ENCODE measurements around the gene BCL7C. TPM values are rescaled to one million over a fixed set of nuclear protein-coding genes. Genes with fewer than 3 reads are reported as not detected.
A peak's percentile ranks its signal among the peaks of the same experiment; 100 is the strongest.

BCL7C gene
- total and polyA plus RNA-seq, 2 of the 8 experiments (the other 6 are each of a cell fraction or from before 2014, with no cell fraction given), result 8.6 to 17.2 TPM

DNA sequence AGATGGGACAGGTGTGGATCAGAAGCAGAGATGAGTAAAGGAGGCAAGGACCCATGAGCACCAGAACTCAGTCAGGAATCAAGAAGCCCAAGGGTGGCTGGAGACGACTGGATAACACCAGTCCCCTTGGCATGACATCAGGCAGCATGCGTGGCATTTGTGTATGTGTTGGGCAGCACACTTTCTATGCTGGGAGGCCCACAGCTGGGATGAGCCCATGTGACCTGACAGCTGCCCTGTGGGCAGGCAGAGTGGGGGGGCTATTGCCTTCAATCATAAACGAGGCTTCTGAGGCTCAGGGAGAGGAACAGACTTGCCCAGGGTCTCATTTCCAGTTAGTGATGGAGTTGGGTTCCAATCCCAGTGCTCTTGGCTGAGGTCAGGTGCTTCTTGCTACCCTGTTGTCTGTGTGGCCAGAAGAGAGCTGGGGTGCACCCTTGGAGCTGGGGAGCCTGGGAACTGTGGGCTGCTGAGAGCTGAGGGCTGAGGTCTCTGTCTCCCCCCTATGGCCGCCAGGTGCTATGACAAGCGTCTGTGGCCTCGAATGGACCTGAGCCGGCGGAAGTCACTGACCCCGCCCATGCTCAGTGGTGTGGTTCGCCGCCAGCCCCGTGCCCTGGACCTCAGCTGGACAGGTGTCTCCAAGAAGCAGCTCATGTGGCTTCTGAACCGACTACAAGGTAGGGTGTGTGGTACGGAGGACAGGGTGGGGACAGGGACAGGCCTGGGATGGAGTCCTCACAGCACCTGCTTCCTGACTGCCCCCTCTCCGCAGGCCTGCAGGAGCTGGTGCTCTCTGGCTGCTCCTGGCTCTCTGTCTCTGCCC, 47.9 kb upstream of the BCL7C start:
- ChIA-PET POLR2A (ENCODE audit: partially characterized antibody) (interaction anchor here (0.6 to 12.0 kb wide), 11 partner anchors 8 to 196 kb away, joined by 3 to 105 read pairs (median 4); partner anchors contain the start of genes FBXL19, KAT8, ORAI3 and SETD1A), CTCF (ENCODE audit: partially characterized antibody) (interaction anchor here (0.6 to 4.5 kb wide), 30 partner anchors 8 to 553 kb away, joined by 3 to 33 read pairs (median 4); partner anchors contain the start of gene STX4)
- no peak overlapping the region for H4K91ac ChIP-seq (replicated peaks; ENCODE audit: insufficient read length, low read length)
- DNase-seq (ENCODE audit: low read depth in 1 of 2, low spot score in 2 of 2), result peak in 1 of 2 experiments; percentile 87
- 0 out of 8 replicates have a peak overlapping the region, but pooled peaks of 2 of the 4 experiments have one; percentile 1 to 10 for H3K4me3 ChIP-seq (ENCODE audit: extremely low read depth in 1 of 4, insufficient read depth in 2 of 4, low read depth in 3 of 4, low read length in 4 of 4)
- peaks cover 11 to 28% (median 14%) of the 10 kb centered on the region in 4 experiments; a peak in 7 of 8 replicates for H3K36me3 ChIP-seq (ENCODE audit: control insufficient read depth in 2 of 4, insufficient read depth in 4 of 4, low read length in 3 of 4)
- H3K23me2 ChIP-seq (ENCODE audit: low read depth, low read length), result no peaks in the 10 kb centered on the region
- H3K79me2 ChIP-seq (ENCODE audit: control insufficient read depth in 1 of 2, insufficient read depth in 2 of 2, low read length in 2 of 2), result no peaks in the 10 kb centered on the region; a peak in 1 of 4 replicates
- H3K4me1 ChIP-seq (replicated peaks in 1 of 4; ENCODE audit: control insufficient read depth in 3 of 4, insufficient read depth in 4 of 4, low read length in 3 of 4), result peaks cover 0 to 13% (median 8%) of the 10 kb centered on the region in 4 experiments; a peak in 6 of 7 replicates
- H2BK5ac ChIP-seq (ENCODE audit: low read depth, low read length), result peak overlapping the region; percentile 48; the same call in 1 of the 2 replicates
- no peak overlapping the region; the same call in 1 of the 2 replicates for H2BK12ac ChIP-seq (ENCODE audit: low read depth, low read length)
- no peak overlapping the region for H2BK15ac ChIP-seq (ENCODE audit: low read length)
- H4K8ac ChIP-seq (ENCODE audit: extremely low read depth, insufficient read depth, low read length), result no peak overlapping the region
- no peaks in the 10 kb centered on the region for H3K9me3 ChIP-seq (ENCODE audit: insufficient read depth in 2 of 2, low read depth in 1 of 2, low read length in 1 of 2)
- no peak overlapping the region for H3K27ac ChIP-seq (ENCODE audit: low read depth, low read length)
- H3K56ac ChIP-seq (replicated peaks; ENCODE audit: insufficient read length, low read depth, low read length), result no peak overlapping the region
- H3K14ac ChIP-seq (ENCODE audit: insufficient read length), result no peak overlapping the region
- H2AK5ac ChIP-seq (ENCODE audit: low read depth, low read length), result no peak overlapping the region
- H3K23ac ChIP-seq (ENCODE audit: insufficient read length), result no peak overlapping the region
- H2AFZ ChIP-seq (ENCODE audit: low read length), result no peak overlapping the region
- H4K20me1 ChIP-seq (replicated peaks in 1 of 2; ENCODE audit: control insufficient read depth in 1 of 2, insufficient read depth in 2 of 2, low read length in 2 of 2), result peaks cover 3 to 16% of the 10 kb centered on the region in 2 experiments
- no peak overlapping the region for H3K18ac ChIP-seq (ENCODE audit: extremely low read depth, low read length)
- H4K5ac ChIP-seq (ENCODE audit: insufficient read length, low read depth, low read length), result no peak overlapping the region
- H2BK120ac ChIP-seq (replicated peaks; ENCODE audit: low read depth, low read length), result no peak overlapping the region
- H3K27me3 ChIP-seq (replicated peaks in 1 of 4; ENCODE audit: control insufficient read depth in 3 of 4, extremely low read depth in 1 of 4, insufficient read depth in 3 of 4, low read length in 3 of 4), result no peaks in the 10 kb centered on the region
- H3K9ac ChIP-seq (replicated peaks in 1 of 4; ENCODE audit: extremely low read depth in 1 of 4, low read depth in 3 of 4, low read length in 3 of 4), result no peak overlapping the region
- no peak overlapping the region for H2BK20ac ChIP-seq (ENCODE audit: low read length)
- H3K4me2 ChIP-seq (ENCODE audit: insufficient read depth in 1 of 2, low read depth in 2 of 2, low read length in 2 of 2), result peak overlapping the region in 1 of 2 experiments; percentile 22; a peak in 1 of 4 replicates
- H3K4ac ChIP-seq (replicated peaks; ENCODE audit: insufficient read length, low read depth, low read length), result no peak overlapping the region
- peaks cover 4% of the 10 kb centered on the region; the same call in 1 of the 2 replicates for H3K79me1 ChIP-seq (ENCODE audit: low read depth, low read length)
- peak; percentile 55 for FAIRE-seq
- 34% methylated on average over 13 of the region's 15 CpGs; no CpG with 5 or more reads in 1 of the 2 experiments for WGBS, 2 experiments (ENCODE audit: extremely low coverage in 1 of 2, insufficient coverage in 1 of 2, insufficient read length in 1 of 2, insufficient replicate concordance in 2 of 2, low coverage in 1 of 2, low lambda C conversion rate in 2 of 2, missing lambda C conversion rate in 1 of 2)
- TF ChIP-seq SAP30 (IDR thresholded peaks at IDR 0.05; ENCODE audit: insufficient read depth, insufficient replicate concordance, low read length) (no peak), ASH2L (IDR thresholded peaks at IDR 0.05; ENCODE audit: low read length) (peak; percentile 36), RAD21 (IDR thresholded peaks at IDR 0.05 in 1 of 2, conservative IDR thresholded peaks at IDR 0.05 in 1 of 2; ENCODE audit: low read depth in 2 of 2, low read length in 2 of 2) (peak; percentile 74 to 83), BACH1 (IDR thresholded peaks at IDR 0.05; ENCODE audit: low read length) (0 out of 2 replicates have a peak, but pooled peaks have one; percentile 6), RXRA (IDR thresholded peaks at IDR 0.05; ENCODE audit: insufficient read depth, low read depth, low read length) (no peak), SP2 (IDR thresholded peaks at IDR 0.05; ENCODE audit: low read length) (no peak), CEBPB (IDR thresholded peaks at IDR 0.05; ENCODE audit: low read depth, low read length) (no peak), MAFK (IDR thresholded peaks at IDR 0.05; ENCODE audit: low read depth, low read length) (no peak), GTF2F1 (IDR thresholded peaks at IDR 0.05; ENCODE audit: borderline replicate concordance, low read depth, low read length) (no peak), JUND (IDR thresholded peaks at IDR 0.05; ENCODE audit: low read length) (no peak)
- TF ChIP-seq, protein P1, sequence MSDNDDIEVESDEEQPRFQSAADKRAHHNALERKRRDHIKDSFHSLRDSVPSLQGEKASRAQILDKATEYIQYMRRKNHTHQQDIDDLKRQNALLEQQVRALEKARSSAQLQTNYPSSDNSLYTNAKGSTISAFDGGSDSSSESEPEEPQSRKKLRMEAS (IDR thresholded peaks at IDR 0.05), result peak; percentile 27; the same call in 1 of the 2 replicates
